Activated naive CD8-positive, alpha-beta T cell (primary cell): ENCODE data around the gene WFDC8.
"Not testable (repeated sequence)": the region's sequence is repeated elsewhere in the genome, so short reads cannot be mapped to it uniquely, and the experiment has no call there.

Experiments used
- H3K27ac Mint-ChIP-seq: one replicate; pipeline ENCODE4 v1.8.0; 2021; ENCODE audit warnings: mixed read lengths
- H3K27me3 Mint-ChIP-seq: one replicate; pipeline ENCODE4 v1.8.0; 2021; ENCODE audit warnings: mixed read lengths
- H3K36me3 Mint-ChIP-seq: one replicate; pipeline ENCODE4 v1.8.0; 2021; ENCODE audit warnings: mixed read lengths
- H3K4me1 Mint-ChIP-seq: one replicate; pipeline ENCODE4 v1.8.0; 2021; ENCODE audit warnings: low read depth, mixed read lengths
- H3K4me3 Mint-ChIP-seq: one replicate; pipeline ENCODE4 v1.8.0; 2021; ENCODE audit warnings: mild to moderate bottlenecking, mixed read lengths
- H3K9me3 Mint-ChIP-seq: one replicate; pipeline ENCODE4 v1.8.0; 2021; ENCODE audit warnings: low read depth, mixed read lengths

Gene WFDC8

DNA sequence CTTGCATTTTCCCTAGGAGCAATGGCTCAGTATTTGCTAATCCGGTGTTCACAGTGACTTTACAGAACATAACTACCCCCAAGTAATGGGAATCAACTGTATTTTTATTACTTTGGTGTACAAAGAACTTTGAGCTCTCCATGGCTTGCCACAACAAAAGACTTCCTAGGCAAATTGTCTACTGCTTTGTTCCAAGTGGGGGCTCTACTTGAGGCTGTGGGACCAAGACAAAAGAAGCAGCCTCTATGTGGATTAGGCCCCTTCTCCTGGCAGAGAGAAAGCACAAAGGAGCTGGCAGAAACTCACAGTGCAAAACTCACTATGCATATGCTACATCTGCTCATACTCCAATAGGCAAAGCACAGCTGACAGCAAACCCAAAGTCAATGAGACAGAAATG lies 853 bp downstream of the WFDC8 start:
- Mint-ChIP-seq H3K4me3 (no peak overlapping the region), H3K27me3 (peaks cover 7% of the 10 kb centered on the region), H3K27ac (no peak overlapping the region), H3K36me3 (no peaks in the 10 kb centered on the region), H3K9me3 (no peaks in the 10 kb centered on the region), H3K4me1 (no peaks in the 10 kb centered on the region)

DNA sequence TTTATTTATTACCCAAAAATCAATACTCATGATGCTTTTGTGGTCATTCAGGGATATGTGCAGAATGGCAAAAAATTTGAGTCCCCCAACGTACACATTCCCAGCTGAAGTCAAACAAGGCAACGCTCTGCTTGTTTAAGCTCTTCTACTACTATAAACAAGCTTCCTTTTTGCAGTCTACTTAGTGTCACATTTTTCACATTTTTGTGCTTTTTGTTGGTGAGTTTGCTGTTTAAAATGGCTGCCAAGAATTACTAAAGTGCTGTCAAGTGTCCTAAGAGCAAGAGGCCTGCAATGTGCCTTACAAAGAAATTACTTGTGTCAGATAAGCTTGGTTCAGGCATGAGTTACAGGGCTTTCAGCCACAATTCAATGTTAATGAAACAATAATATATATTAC lies 2.1 kb downstream of the WFDC8 start:
- Mint-ChIP-seq H3K9me3 (no peaks in the 10 kb centered on the region), H3K4me3 (no peak overlapping the region), H3K36me3 (no peaks in the 10 kb centered on the region), H3K27me3 (peaks cover 2% of the 10 kb centered on the region), H3K27ac (no peak overlapping the region), H3K4me1 (no peaks in the 10 kb centered on the region)

DNA sequence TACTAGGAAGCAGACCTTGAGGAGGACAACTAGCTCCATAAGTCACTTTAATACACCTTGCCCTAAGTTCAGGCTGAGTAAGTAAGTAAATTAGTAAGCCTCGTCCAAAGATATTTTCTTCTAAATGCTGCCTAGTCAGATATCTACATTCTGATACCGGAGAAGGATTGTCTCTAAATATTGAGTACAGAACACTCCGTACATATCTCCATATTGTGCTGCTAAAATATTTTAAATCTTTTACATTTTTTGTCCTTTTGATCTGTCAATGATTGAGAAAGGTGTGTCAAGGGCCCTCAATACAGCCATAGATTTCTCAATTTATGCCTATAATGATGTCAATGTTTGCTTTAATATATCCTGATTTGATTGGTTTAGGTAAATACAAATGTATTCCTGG lies 3.2 kb downstream of the WFDC8 start:
- Mint-ChIP-seq H3K4me1 (no peaks in the 10 kb centered on the region), H3K4me3 (no peak overlapping the region), H3K36me3 (no peaks in the 10 kb centered on the region), H3K27me3 (peaks cover 2% of the 10 kb centered on the region), H3K9me3 (no peaks in the 10 kb centered on the region), H3K27ac (no peak overlapping the region)

- not testable (repeated sequence) for H3K4me1 Mint-ChIP-seq, H3K9me3 Mint-ChIP-seq, H3K27ac Mint-ChIP-seq
These were observed 9.4 kb downstream of the WFDC8 start for GRCh38 chr20:45569650-45570049.

DNA sequence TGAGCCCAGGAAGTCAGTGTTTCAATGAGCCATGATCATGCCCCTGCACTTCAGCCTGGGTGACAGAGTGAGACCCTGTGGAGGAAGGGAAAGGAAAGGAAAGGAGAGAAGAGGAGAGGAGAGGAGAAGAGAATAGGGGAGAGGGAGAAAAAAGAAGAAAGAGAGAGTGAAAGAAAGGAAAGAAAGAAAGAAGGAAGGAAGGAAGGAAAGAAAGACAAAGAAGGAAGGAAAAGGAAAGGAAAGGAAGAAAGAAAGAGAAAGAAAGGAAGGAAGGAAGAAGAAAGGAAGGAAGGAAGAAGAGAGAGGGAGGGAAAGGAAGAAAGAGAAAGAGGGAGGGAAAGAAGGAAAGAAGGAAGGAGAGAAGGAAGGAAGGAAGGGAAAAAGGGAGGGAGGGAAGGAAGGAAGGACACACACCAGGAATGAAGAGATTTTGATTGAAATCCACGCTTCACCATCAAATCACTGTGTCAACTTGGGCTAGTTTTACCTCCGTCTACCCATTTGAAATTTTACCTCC lies 14.3 kb downstream of the WFDC8 start:
- Mint-ChIP-seq H3K27ac (no peak overlapping the region), H3K9me3 (no peaks in the 10 kb centered on the region), H3K4me3 (no peak overlapping the region), H3K36me3 (no peaks in the 10 kb centered on the region), H3K4me1 (no peaks in the 10 kb centered on the region), H3K27me3 (peaks cover 13% of the 10 kb centered on the region)

More at GRCh38 chr20:45569650-45570049, 9.4 kb downstream of the WFDC8 start:
- not testable (repeated sequence) for H3K36me3 Mint-ChIP-seq, H3K27me3 Mint-ChIP-seq, H3K4me3 Mint-ChIP-seq

- H3K4me1 Mint-ChIP-seq = no peaks in the 10 kb centered on the region
- no peak overlapping the region for H3K27ac Mint-ChIP-seq
- no peaks in the 10 kb centered on the region for H3K9me3 Mint-ChIP-seq
- no peak overlapping the region for H3K4me3 Mint-ChIP-seq
- peaks cover 18% of the 10 kb centered on the region for H3K27me3 Mint-ChIP-seq
- H3K36me3 Mint-ChIP-seq = no peaks in the 10 kb centered on the region
These were observed 23.9 kb downstream of the WFDC8 start for GRCh38 chr20:45555198-45555597.

- no peaks in the 10 kb centered on the region for H3K36me3 Mint-ChIP-seq
- H3K4me3 Mint-ChIP-seq = no peak overlapping the region
- H3K9me3 Mint-ChIP-seq = no peaks in the 10 kb centered on the region
- no peaks in the 10 kb centered on the region for H3K4me1 Mint-ChIP-seq
- no peak overlapping the region for H3K27ac Mint-ChIP-seq
- peaks cover 24% of the 10 kb centered on the region for H3K27me3 Mint-ChIP-seq
These were observed 26.6 kb downstream of the WFDC8 start for GRCh38 chr20:45552456-45552855.

- Mint-ChIP-seq H3K27ac (no peak overlapping the region), H3K4me3 (no peak overlapping the region), H3K36me3 (no peaks in the 10 kb centered on the region), H3K27me3 (peaks cover 24% of the 10 kb centered on the region), H3K9me3 (no peaks in the 10 kb centered on the region), H3K4me1 (no peaks in the 10 kb centered on the region)
These were observed 28.3 kb downstream of the WFDC8 start for GRCh38 chr20:45550765-45551164.

DNA sequence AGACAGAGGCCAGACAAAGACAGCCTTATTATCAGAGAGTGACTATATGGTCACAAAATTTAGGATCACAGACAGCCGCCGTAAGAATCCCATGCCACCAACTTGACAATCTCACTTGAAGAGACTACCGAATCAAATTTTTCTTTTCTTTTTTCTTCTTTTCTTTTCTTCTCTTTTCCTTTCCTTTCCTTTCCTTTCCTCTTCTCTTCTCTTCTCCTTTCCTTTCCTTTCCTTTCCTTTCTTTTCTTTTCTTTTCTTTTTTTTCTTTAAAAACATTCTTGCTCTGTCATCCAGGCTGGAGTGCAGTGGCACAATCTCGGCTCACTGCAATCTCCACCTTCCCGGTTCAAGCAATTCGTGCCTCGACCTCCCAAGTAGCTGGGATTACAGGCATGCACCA lies 30.7 kb downstream of the WFDC8 start:
- H3K27ac Mint-ChIP-seq = no peak overlapping the region
- no peaks in the 10 kb centered on the region for H3K4me1 Mint-ChIP-seq
- no peak overlapping the region for H3K4me3 Mint-ChIP-seq
- H3K36me3 Mint-ChIP-seq = no peaks in the 10 kb centered on the region
- H3K27me3 Mint-ChIP-seq = peaks cover 28% of the 10 kb centered on the region
- no peaks in the 10 kb centered on the region for H3K9me3 Mint-ChIP-seq

DNA sequence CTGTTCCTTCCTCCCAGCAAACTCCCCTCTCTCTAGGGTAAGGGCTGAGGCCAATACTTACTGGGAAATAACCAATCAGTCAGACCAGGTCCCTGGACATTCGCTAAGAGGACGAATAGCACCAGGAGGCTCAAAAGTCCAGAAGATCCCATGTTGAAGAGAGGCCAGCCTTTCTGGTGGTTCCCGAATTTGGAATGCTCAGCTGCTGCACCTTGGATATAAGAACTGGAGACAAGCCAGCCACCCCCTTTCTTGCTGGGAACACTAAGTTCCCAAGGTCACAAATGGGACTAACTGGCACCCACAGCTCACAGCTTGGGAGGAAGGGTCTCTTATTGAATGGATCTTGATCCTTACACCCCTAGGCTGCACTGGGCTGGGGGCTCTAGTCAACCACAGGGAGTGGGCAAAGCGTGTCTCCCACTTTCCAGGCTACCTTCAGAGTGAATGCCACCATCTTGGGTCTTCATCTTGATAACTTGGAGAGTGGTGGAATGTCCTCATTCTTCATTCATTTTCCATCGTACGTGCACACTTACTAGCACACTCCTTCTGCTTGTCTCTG lies 31.8 kb downstream of the WFDC8 start, which contains the start of gene EPPIN:
TSS of gene EPPIN (minus strand) at position 196 of the 565 bp plus-strand sequence. CDS start at position 152, 44 bp downstream.
- H3K4me3 Mint-ChIP-seq = no peak within 1 kb of the TSS
- H3K9me3 Mint-ChIP-seq = no peaks in the 10 kb centered on the region
- H3K27me3 Mint-ChIP-seq = peaks cover 28% of the 10 kb centered on the region
- H3K36me3 Mint-ChIP-seq = no peaks in the 10 kb centered on the region
- no peak within 1 kb of the TSS for H3K27ac Mint-ChIP-seq
- no peaks in the 10 kb centered on the region for H3K4me1 Mint-ChIP-seq

GRCh38 chr20:45545754-45546453 lies 33.2 kb downstream of the WFDC8 start:
- H3K4me1 Mint-ChIP-seq = no peaks in the 10 kb centered on the region
- no peaks in the 10 kb centered on the region for H3K9me3 Mint-ChIP-seq
- no peaks in the 10 kb centered on the region for H3K36me3 Mint-ChIP-seq
- H3K27me3 Mint-ChIP-seq = peaks cover 31% of the 10 kb centered on the region
- H3K27ac Mint-ChIP-seq = no peak overlapping the region
- H3K4me3 Mint-ChIP-seq = no peak overlapping the region

DNA sequence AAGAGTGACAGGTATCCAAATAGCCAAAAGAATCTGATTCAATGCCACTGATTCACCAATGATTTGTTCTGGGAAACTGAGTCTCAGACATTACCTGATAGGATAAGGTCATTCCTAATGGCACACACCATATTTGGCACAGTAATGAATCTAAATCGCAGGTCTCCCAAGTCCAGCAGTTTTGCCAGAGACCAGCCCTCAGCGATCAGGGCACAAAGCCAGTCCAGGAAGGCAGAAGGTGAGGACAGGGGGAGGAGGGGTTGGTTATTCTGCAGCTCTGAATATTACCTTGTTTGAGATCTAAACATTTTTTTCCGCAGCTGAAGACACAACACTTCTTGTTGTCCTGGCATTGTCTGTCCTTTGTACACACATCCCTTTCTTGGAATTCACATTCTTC lies 33.7 kb downstream of the WFDC8 start:
- H3K36me3 Mint-ChIP-seq = no peaks in the 10 kb centered on the region
- H3K9me3 Mint-ChIP-seq = no peaks in the 10 kb centered on the region
- peaks cover 31% of the 10 kb centered on the region for H3K27me3 Mint-ChIP-seq
- no peaks in the 10 kb centered on the region for H3K4me1 Mint-ChIP-seq
- H3K4me3 Mint-ChIP-seq = no peak overlapping the region
- H3K27ac Mint-ChIP-seq = no peak overlapping the region

DNA sequence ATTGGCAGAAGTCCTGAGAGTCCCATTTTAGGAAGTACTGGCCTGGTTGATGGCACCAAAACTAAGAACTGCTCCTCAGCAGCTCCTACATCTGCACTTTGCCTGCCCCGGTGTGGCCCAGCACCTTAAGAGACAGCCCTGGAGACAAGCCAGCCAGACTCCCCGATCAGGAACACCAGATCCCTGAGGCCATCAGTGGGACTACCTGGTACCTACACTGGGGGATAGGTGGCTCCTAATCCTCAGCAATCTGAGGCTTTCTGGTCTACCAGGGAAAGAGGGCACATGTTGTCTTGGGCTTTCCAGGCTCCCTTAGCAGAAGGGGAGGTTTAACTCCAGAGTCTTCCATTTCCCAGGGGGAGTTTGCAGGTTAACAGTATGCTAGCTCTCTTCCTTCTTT lies 39.7 kb downstream of the WFDC8 start, which contains the start of gene WFDC6:
TSS of gene WFDC6 (minus strand) at position 101 of the 400 bp plus-strand sequence. CDS start at position 26, 75 bp downstream.
- no peaks in the 10 kb centered on the region for H3K4me1 Mint-ChIP-seq
- H3K36me3 Mint-ChIP-seq = no peaks in the 10 kb centered on the region
- H3K27ac Mint-ChIP-seq = no peak within 1 kb of the TSS
- no peak within 1 kb of the TSS for H3K4me3 Mint-ChIP-seq
- H3K27me3 Mint-ChIP-seq = peaks cover 21% of the 10 kb centered on the region
- no peaks in the 10 kb centered on the region for H3K9me3 Mint-ChIP-seq

GRCh38 chr20:45538209-45538799 lies 40.8 kb downstream of the WFDC8 start:
- peaks cover 15% of the 10 kb centered on the region for H3K27me3 Mint-ChIP-seq
- no peaks in the 10 kb centered on the region for H3K4me1 Mint-ChIP-seq
- no peak overlapping the region for H3K4me3 Mint-ChIP-seq
- H3K27ac Mint-ChIP-seq = no peak overlapping the region
- H3K36me3 Mint-ChIP-seq = no peaks in the 10 kb centered on the region
- no peaks in the 10 kb centered on the region for H3K9me3 Mint-ChIP-seq

- Mint-ChIP-seq H3K27ac (no peak overlapping the region), H3K27me3 (peaks cover 25% of the 10 kb centered on the region), H3K4me1 (no peaks in the 10 kb centered on the region), H3K36me3 (no peaks in the 10 kb centered on the region), H3K9me3 (no peaks in the 10 kb centered on the region), H3K4me3 (no peak overlapping the region)
These were observed 51.8 kb downstream of the WFDC8 start for GRCh38 chr20:45527294-45527693.
